HEK293 (cell line): ENCODE measurements around the gene FRMD4B.

Experiments
- GLIS1 ChIP-seq: fragments of 450-650 bp; formaldehyde crosslinking; IDR thresholded peaks from 2 replicates; pipeline ENCODE4 v1.5.1; 2016; ENCODE audit warnings: missing biosample characterization, missing genetic modification characterization
- ZNF629 ChIP-seq: fragments of 450-650 bp; formaldehyde crosslinking; IDR thresholded peaks from 2 replicates; pipeline ENCODE4 v1.5.1; 2017; ENCODE audit warnings: missing biosample characterization, missing genetic modification characterization
- ZNF843 ChIP-seq: fragments of 450-650 bp; formaldehyde crosslinking; IDR thresholded peaks from 2 replicates; pipeline ENCODE4 v1.5.1; 2016; ENCODE audit warnings: missing biosample characterization, missing genetic modification characterization
- TF ChIP-seq, protein P1 (sequence below): fragments of 450-650 bp; formaldehyde crosslinking; IDR thresholded peaks from 2 replicates; pipeline ENCODE4 v1.5.1; 2016; ENCODE audit warnings: missing biosample characterization, missing genetic modification characterization
- TF ChIP-seq, protein P2 (sequence below): fragments of 450-650 bp; formaldehyde crosslinking; IDR thresholded peaks from 2 replicates; pipeline ENCODE4 v1.5.1; 2016; ENCODE audit warnings: missing biosample characterization, missing genetic modification characterization

DNA sequence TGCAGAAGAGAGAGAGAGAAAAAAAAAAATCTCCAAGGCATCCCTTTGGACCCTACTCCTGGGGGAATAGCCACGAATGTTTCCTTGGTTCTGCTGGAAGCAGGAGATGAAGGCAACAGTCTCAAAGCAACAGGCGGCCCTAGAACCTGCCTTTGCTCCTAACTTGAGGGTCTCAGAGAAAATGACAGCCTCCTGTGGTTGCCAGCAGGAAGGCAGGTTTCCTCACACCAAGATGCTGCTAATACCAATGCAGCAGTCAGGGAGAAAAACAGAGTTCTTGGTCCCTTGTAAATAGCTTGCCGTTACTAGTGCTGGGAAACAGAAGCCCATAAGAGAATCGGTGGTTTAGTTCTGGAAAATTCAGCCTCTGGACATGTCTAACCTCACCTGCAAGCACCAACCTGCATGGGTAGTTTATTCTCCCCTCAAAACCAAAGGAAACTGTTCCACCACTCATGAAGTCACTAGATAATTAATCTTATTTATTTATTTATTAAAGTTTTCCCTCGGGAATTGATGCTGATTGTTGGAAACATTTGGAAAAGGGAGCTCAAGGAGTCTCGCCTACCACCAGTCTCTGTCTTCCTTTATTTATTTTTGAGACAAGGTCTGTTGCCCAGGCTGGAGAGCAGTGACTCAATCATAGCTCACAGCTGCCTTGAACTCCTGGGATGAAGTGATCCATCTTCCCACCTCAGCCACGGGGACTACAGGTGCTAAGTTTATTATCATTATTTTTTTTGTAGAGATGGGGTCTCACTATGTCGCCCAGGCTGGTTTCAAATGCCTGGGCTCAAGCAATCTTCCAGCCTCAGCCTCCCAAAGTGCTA is 883 bp upstream of the FRMD4B start:
- TF ChIP-seq, protein P1, sequence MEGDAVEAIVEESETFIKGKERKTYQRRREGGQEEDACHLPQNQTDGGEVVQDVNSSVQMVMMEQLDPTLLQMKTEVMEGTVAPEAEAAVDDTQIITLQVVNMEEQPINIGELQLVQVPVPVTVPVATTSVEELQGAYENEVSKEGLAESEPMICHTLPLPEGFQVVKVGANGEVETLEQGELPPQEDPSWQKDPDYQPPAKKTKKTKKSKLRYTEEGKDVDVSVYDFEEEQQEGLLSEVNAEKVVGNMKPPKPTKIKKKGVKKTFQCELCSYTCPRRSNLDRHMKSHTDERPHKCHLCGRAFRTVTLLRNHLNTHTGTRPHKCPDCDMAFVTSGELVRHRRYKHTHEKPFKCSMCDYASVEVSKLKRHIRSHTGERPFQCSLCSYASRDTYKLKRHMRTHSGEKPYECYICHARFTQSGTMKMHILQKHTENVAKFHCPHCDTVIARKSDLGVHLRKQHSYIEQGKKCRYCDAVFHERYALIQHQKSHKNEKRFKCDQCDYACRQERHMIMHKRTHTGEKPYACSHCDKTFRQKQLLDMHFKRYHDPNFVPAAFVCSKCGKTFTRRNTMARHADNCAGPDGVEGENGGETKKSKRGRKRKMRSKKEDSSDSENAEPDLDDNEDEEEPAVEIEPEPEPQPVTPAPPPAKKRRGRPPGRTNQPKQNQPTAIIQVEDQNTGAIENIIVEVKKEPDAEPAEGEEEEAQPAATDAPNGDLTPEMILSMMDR (tag by site-specific recombination), result no peak
- TF ChIP-seq ZNF843 (tag by site-specific recombination) (no peak), ZNF629 (no peak), GLIS1 (tag by site-specific recombination) (no peak)
- TF ChIP-seq, protein P2, sequence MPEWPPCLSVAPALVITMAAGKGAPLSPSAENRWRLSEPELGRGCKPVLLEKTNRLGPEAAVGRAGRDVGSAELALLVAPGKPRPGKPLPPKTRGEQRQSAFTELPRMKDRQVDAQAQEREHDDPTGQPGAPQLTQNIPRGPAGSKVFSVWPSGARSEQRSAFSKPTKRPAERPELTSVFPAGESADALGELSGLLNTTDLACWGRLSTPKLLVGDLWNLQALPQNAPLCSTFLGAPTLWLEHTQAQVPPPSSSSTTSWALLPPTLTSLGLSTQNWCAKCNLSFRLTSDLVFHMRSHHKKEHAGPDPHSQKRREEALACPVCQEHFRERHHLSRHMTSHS (tag by site-specific recombination), result no peak
